Endothelial cell of umbilical vein (primary cell): ENCODE measurements around the gene VIL1. TPM values are rescaled to one million over a fixed set of nuclear protein-coding genes. Genes with fewer than 3 reads are reported as not detected.

Experiments
- BruUV-seq: library from RNA; stranded (reverse); fragments of 400-500 nt; replicated peaks from 2 replicates; lab custom pipeline; 2021; lab: Mats Ljungman, UMichigan
- CTCF ChIA-PET: fragments of 300-600, 350-600 bp; sonication (Branson Sonifier 250); formaldehyde crosslinking; loops from one replicate; lab custom pipeline; 2021; ENCODE audit warnings: antibody characterized with exemption, inconsistent platforms; lab: Charles Lee
- POLR2A ChIA-PET: fragments of 300-600, 350-600 bp; sonication (Branson Sonifier 250); formaldehyde crosslinking; loops from one replicate; lab custom pipeline; 2021; ENCODE audit warnings: antibody characterized with exemption, inconsistent platforms; lab: Charles Lee
- DNase-seq: peaks from one replicate; pipeline ENCODE4 v3.0.0-alpha.2; 2011; ENCODE audit warnings: low read depth, low spot score
- FAIRE-seq: peaks from 2 replicates; lab custom pipeline; 2011; peaks lifted over from hg19 to GRCh38; lab: Jason Lieb, UNC
- H2AFZ ChIP-seq: 2 replicates; pipeline ENCODE4 v1.6.0; 2012; ENCODE audit warnings: low read depth, low read length, control low read depth, inconsistent platforms
- H3K27ac ChIP-seq: 2 replicates; pipeline ENCODE4 v1.5.1; 2011; ENCODE audit warnings: low read depth, mild to moderate bottlenecking, control low read depth, low read length, moderate library complexity; ENCODE audit not compliant: insufficient read depth
- H3K27me3 ChIP-seq, 2 experiments: 2 replicates each; pipeline versions ENCODE4 v1.6.0 to v1.6.1; 2011; ENCODE audit warnings: low read length in 2 of 2, mixed read lengths in 1 of 2; ENCODE audit not compliant: control insufficient read depth in 2 of 2, insufficient read depth in 2 of 2
- H3K36me3 ChIP-seq, 2 experiments: 2 replicates in 1 of 2; 3 replicates in 1 of 2; pipeline ENCODE4 v1.5.1; 2011; ENCODE audit warnings: low read length in 2 of 2, mild to moderate bottlenecking in 1 of 2, moderate library complexity in 1 of 2; ENCODE audit not compliant: control insufficient read depth in 2 of 2, insufficient read depth in 2 of 2; ENCODE audit errors: extremely low read depth in 1 of 2
- H3K4me1 ChIP-seq: 3 replicates; pipeline ENCODE4 v1.5.1; 2011; ENCODE audit warnings: mild to moderate bottlenecking, low read length; ENCODE audit not compliant: control insufficient read depth, insufficient read depth; ENCODE audit errors: extremely low read depth
- H3K4me2 ChIP-seq: 2 replicates; pipeline ENCODE4 v1.6.1; 2011; ENCODE audit warnings: low read length, control low read depth, mixed read lengths; ENCODE audit not compliant: insufficient read depth
- H3K4me3 ChIP-seq, 3 experiments: fragments of 200-600 bp in 1 of 3; sonication (generic), shearing (Covaris generic) in 1 of 3; replicated peaks in 1 of 3; 2 replicates each; pipeline ENCODE4 v1.5.1; 2011 to 2016; ENCODE audit warnings: control low read depth in 3 of 3, low read length in 3 of 3, mild to moderate bottlenecking in 2 of 3, inconsistent platforms in 1 of 3, low read depth in 1 of 3, moderate library complexity in 1 of 3; ENCODE audit not compliant: insufficient read depth in 1 of 3
- H3K79me2 ChIP-seq: 2 replicates; pipeline ENCODE4 v1.6.0; 2012; ENCODE audit warnings: low read length, inconsistent platforms; ENCODE audit not compliant: control insufficient read depth, insufficient read depth
- H3K9ac ChIP-seq: replicated peaks from 2 replicates; pipeline ENCODE3; 2011; ENCODE audit warnings: low read length, control low read depth; ENCODE audit not compliant: insufficient read depth; ENCODE audit errors: extremely low read depth
- H3K9me1 ChIP-seq: replicated peaks from 3 replicates; pipeline ENCODE4 v1.6.0; 2011; ENCODE audit warnings: mild to moderate bottlenecking, low read length; ENCODE audit not compliant: control insufficient read depth, insufficient read depth; ENCODE audit errors: extremely low read depth
- H3K9me3 ChIP-seq: replicated peaks from 2 replicates; pipeline ENCODE4 v1.5.1; 2012; ENCODE audit warnings: low read length, inconsistent platforms; ENCODE audit not compliant: control insufficient read depth, insufficient read depth
- H4K20me1 ChIP-seq: replicated peaks from 2 replicates; pipeline ENCODE3; 2011; ENCODE audit warnings: mild to moderate bottlenecking, low read length; ENCODE audit not compliant: control insufficient read depth, insufficient read depth; ENCODE audit errors: extremely low read depth
- CTCF ChIP-seq, 2 donors: IDR thresholded peaks; 1 replicate in 1 of 2; 2 replicates in 1 of 2; pipeline ENCODE4 v1.5.1; 2011; ENCODE audit warnings: low read length in 2 of 2, mild to moderate bottlenecking in 2 of 2, moderate library complexity in 2 of 2, control low read depth in 1 of 2, inconsistent platforms in 1 of 2, low read depth in 1 of 2; ENCODE audit not compliant: insufficient read depth in 1 of 2; ENCODE audit errors: extremely low read depth in 1 of 2
- EZH2 ChIP-seq: IDR thresholded peaks from 2 replicates; pipeline ENCODE4 v1.6.1; 2012; ENCODE audit warnings: borderline replicate concordance, low read depth, mild to moderate bottlenecking, moderate library complexity, low read length, inconsistent platforms; ENCODE audit not compliant: severe bottlenecking
- FOS ChIP-seq: IDR thresholded peaks from 2 replicates; pipeline ENCODE4 v1.6.1; 2011; ENCODE audit warnings: mild to moderate bottlenecking, low read length, moderate library complexity, borderline replicate concordance; ENCODE audit not compliant: insufficient read depth
- GATA2 ChIP-seq: IDR thresholded peaks from 2 replicates; pipeline ENCODE4 v1.7.0; 2011; ENCODE audit warnings: low read depth, mild to moderate bottlenecking, moderate library complexity, mixed read lengths, low read length; ENCODE audit not compliant: insufficient read length, insufficient read depth
- JUN ChIP-seq: IDR thresholded peaks from 2 replicates; pipeline ENCODE4 v1.6.1; 2011; ENCODE audit warnings: borderline replicate concordance, low read depth; ENCODE audit not compliant: insufficient read length, insufficient read depth
- MAX ChIP-seq: IDR thresholded peaks from 2 replicates; pipeline ENCODE4 v1.6.1; 2011; ENCODE audit not compliant: insufficient read depth, insufficient read length
- MYC ChIP-seq: IDR thresholded peaks from one replicate; pipeline ENCODE4 v1.6.1; 2011; ENCODE audit warnings: mild to moderate bottlenecking, low read depth, low read length
- POLR2A ChIP-seq: IDR thresholded peaks from 2 replicates; pipeline ENCODE4 v1.6.1; 2012; ENCODE audit warnings: low read depth, mild to moderate bottlenecking, control low read depth, low read length
- POLR2AphosphoS5 ChIP-seq: IDR thresholded peaks from 2 replicates; pipeline ENCODE4 v1.6.1; 2012; ENCODE audit warnings: low read depth, mild to moderate bottlenecking, control low read depth, low read length, moderate library complexity; ENCODE audit not compliant: insufficient read depth
- dilution Hi-C: fragments of 300-500 bp; cut with MboI; formaldehyde crosslinking; loops from one replicate; pipeline ENCODE4 v1.15.0; 2019; ENCODE audit warnings: low sequenced_read_pairs; ENCODE audit not compliant: extremely low pct_ligation_motif_present
- intact Hi-C: fragments of 100-400 bp; cut with micrococcal nuclease; formaldehyde crosslinking; loops from one replicate; pipeline ENCODE4 v1.10.0; 2022
- polyA plus RNA-seq, 4 experiments: library from polyadenylated mRNA; depleted of rRNA in 3 of 4; stranded (reverse) in 3 of 4; unstranded in 1 of 4; fragments of >200 nt; gene quantifications; 2 replicates each; pipeline versions ENCODE4 v1.2.1 to v1.2.3, GENCODE V29; 2011 to 2012; ENCODE audit warnings: missing spikeins in 1 of 4
- total RNA-seq: library from RNA; stranded (reverse); gene quantifications from 2 replicates; pipeline ENCODE4 v1.2.3, GENCODE V29; 2021

VIL1 gene
- total and polyA plus RNA-seq, 2 donors (not counting 3 experiments of a cell fraction or from before 2014, with no cell fraction given) = not detected

GRCh38 chr2:218381916-218382366 lies 37.0 kb upstream of the VIL1 start, which contains the start of gene SLC11A1:
Gene SLC11A1, plus strand, starts transcription at chr2:218382273. Its CDS starts 96 bp downstream, at chr2:218382369.
- no peak within 1 kb of the TSS for H3K27ac ChIP-seq
- no peaks in the 10 kb centered on the region for H3K79me2 ChIP-seq
- H4K20me1 ChIP-seq = no peaks in the 10 kb centered on the region
- intact Hi-C loops (no loop called here), dilution Hi-C loops (no loop called here)
- no peak within 1 kb of the TSS for H3K9ac ChIP-seq
- no peak for DNase-seq
- no TSS peak for BruUV-seq
- no peak for FAIRE-seq
- ChIA-PET POLR2A (no interaction called here), CTCF (interaction anchor here (3.1 kb wide), 1 partner anchor 14 kb away, joined by 13 read pairs; no protein-coding TSS in a partner anchor)
- no peaks in the 10 kb centered on the region for H3K4me1 ChIP-seq
- H3K27me3 ChIP-seq = peaks cover 2 to 7% of the 10 kb centered on the region in 2 experiments
- H3K4me2 ChIP-seq = no peak within 1 kb of the TSS
- no peaks in the 10 kb centered on the region for H3K9me1 ChIP-seq
- no peak within 1 kb of the TSS for H3K4me3 ChIP-seq
- no peak within 1 kb of the TSS for H2AFZ ChIP-seq
- H3K36me3 ChIP-seq = no peaks in the 10 kb centered on the region
- H3K9me3 ChIP-seq = no peaks in the 10 kb centered on the region
- TF ChIP-seq GATA2 = no peak
- TF ChIP-seq CTCF (IDR thresholded peaks at IDR 0.05; ENCODE audit: extremely low read depth in 1 of 2, insufficient read depth in 1 of 2, low read depth in 1 of 2, low read length in 2 of 2) = no peak
- no peak for TF ChIP-seq FOS
- no peak for TF ChIP-seq MYC
- TF ChIP-seq POLR2A = no peak
- no peak for TF ChIP-seq POLR2AphosphoS5
- no peak for TF ChIP-seq JUN
- TF ChIP-seq EZH2 = no peak
- TF ChIP-seq MAX = no peak
